GM18511 (cell line): ENCODE data around the gene DGCR8.

Experiments
- ATAC-seq: cut with Tn5 transposase; IDR thresholded peaks from one replicate; pipeline ENCODE4 v1.9.1; 2021; ENCODE audit warnings: mild to moderate bottlenecking, moderate library complexity; ENCODE audit not compliant: unreplicated experiment

Gene DGCR8

DNA sequence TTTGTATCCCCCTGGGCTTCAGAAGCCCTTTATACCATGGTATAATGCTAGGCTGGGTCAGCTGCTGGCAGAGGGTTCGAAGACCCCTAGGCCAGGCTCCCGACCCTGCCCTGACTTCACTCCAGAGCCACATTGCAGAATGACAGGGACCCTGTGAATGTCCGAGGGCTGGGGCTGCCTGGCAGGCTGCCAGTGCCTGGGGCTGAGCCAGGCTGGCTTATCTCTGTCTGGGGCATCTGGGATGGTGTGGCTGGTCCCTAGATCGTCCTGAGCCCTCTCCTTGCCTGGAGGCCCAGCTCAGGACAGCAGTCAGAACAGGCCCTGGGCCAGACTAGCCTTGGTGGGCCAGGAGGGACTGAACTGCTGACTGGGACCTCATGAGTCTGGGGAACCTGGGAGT is 55.2 kb downstream of the DGCR8 start:
- no peak for ATAC-seq

DNA sequence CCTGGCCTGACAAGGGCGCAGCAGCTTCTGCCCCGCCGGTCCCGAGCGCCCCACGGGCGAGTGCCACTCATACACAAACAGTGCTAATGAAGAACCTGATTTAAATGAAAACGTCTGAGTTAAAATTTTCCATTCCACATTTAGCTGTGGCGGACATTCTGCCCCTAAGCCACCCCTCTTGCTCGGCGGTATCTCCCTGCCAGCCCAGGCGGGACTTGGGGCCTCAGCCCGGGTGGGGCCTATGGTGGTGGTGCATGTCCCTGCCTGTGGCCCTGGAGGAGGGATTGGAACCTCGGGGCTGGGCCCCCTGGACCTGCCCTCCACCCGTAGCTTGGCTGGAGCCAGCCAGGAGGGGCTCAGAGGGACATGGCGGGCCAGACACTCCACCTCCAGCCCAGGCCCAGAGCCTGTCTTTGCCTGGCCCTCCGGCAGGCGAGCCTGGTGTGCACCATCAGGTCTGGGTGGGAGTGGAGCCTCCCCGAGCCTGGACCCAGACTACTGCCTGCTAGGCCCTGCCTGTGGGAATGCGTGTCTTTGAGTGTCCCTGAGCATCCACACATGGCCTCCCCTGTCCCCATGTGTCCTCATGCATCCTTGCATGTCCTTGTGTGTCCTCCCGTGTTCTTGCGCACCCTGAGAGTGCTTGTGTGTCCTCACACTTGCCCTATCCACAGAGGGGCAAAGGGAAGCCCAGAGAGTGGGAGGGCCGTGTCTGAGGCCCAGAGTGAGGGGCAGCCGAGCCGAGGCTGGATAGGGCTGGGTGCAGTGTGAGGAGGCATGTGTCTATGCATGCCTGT is 56.0 kb downstream of the DGCR8 start:
- ATAC-seq = no peak

DNA sequence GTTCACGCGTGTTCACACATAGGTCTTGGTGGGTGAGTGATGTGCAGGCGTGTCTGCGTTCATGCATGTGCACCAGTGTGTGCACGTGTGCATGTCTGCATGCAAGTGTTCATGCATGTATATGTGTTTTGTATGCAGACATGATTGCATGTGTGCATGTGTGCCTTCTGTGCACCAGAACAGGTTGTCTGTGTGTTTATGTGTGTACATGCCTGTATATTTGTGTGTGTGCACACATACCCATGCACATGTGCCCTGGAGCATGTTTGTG is 56.5 kb downstream of the DGCR8 start:
- no peak for ATAC-seq

DNA sequence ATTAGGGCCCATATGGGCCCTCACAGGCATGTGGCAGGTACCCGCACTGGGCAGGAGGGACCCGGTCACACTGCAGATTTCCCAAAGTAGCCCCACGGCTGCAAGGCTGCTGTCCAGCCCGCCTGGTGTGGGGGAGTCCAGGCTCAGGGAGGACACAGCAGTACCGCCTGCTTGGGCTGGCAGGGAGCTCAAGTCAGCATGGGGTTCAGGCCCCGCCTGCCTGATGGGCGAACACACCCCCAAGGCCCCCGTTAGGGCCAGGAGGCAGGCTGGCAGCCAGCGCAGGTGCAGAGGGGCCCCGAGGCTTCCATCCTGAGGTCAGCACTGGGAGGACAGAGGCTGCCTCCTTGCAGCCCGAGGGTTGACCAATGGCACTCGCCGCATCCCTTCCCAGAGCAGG is 57.1 kb downstream of the DGCR8 start:
- no peak for ATAC-seq

DNA sequence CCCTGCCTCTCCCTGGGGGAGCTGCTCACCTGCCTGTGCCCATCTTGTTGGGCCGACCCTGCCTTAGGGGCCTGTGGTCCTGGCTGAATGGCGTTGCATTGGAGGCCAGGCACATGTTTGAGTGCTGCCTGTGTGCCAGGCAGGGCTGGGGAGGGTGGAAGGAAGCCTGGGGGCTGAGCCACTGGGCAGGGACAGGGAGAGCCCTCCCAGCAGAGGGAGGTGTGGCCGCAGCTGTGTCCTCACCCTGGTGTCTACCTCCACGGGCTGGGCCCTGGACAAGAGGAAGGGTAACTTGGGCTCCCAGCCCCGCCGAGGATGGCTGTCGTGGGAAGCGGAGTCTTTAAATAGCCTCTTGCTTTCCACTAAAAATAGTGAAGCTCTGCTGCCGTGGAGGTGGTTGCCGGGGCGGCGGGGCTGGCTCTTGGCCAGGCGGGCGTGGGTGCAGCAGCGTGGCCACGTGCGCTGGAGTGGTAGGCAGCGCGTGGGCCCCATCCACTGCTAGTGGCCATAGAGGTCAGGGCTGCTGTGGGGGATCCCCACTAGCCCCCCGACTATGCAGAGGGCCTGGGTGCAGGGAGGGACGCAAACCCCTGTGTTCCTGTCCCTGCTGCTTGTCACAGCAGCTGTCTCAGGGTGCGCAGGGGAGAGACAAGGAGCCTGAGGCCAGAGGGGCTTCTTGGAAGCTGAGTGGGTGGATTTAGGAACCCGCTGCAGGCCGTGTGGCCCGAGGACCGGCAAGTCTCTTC is 57.8 kb downstream of the DGCR8 start:
- no peak for ATAC-seq

DNA sequence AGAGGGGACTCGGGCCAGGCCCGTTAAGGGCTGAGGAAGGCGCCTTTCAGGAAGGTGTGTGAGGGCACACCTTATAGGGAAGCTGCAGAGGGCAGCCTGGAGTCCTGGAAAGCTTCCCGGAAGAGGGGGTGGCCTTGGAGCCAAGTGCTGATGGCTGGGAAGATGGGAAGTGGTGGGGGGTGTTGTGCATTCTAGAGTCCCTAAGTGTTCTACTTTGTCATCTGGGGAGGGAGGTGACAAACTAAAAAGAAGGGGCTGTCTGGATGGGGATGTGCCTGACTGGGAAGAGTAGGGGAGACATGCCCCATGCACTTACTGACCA is 58.3 kb downstream of the DGCR8 start:
- ATAC-seq = no peak

DNA sequence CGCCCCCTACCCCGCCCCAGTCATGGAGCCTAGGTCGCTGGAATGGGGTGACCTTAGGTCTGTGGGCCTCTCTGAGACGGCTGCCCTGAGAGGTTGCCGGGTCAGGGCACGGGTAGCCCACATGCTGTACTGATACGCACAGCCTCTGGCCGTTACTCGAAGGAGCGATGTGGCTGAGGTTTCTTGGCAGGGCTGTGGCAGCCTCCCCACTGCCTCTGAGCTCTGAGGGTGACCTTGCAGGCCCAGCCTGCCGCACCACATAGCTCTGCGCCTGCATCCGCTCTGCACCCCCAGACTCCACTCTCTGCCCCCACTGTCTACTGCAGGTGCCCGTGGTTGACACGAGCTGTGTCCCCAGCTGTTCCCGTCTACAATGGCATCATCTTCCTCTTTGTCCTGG is 58.8 kb downstream of the DGCR8 start:
- ATAC-seq = no peak

DNA sequence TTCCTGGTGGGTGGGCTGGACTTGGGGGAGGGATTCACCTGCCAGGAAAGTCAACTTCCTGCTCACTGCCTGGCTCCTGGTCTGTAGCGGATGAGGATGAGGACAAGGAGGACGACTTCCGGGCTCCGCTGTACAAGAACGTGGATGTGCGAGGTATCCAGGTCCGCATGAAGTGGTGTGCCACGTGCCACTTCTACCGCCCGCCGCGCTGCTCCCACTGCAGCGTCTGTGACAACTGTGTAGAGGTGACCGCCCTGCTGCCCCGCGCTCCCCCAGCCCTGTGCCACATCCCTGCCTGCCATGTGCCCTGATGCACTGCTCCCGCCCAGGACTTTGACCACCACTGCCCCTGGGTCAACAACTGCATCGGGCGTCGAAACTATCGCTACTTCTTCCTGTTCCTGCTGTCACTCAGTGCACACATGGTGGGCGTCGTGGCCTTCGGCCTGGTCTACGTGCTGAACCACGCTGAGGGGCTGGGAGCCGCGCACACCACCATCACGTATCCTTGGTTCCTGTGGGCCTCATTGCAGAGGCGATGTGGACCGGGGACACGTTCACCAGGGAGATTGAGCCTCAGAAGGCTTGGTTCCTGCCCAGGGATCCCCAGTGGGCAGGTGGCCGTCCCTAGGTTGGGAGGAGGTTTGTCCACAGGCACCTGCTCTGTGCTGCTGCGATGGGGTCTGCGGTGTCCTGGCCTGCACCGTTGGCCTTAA is 59.5 kb downstream of the DGCR8 start:
- ATAC-seq = no peak

DNA sequence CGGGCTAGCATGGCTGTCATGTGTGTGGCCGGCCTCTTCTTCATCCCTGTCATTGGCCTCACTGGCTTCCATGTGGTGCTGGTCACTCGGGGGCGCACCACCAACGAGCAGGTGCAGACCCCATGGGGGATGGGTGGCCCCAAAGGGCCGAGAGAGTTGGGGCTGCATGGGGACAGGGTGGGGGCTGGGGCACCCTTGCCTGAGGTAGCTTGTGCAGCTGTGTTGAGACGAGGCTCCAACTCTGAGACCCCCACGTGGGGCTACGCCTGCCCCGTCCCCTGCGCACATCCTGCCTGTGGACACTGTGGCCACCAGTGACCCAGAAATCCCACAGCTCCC is 60.0 kb downstream of the DGCR8 start:
- no peak for ATAC-seq

DNA sequence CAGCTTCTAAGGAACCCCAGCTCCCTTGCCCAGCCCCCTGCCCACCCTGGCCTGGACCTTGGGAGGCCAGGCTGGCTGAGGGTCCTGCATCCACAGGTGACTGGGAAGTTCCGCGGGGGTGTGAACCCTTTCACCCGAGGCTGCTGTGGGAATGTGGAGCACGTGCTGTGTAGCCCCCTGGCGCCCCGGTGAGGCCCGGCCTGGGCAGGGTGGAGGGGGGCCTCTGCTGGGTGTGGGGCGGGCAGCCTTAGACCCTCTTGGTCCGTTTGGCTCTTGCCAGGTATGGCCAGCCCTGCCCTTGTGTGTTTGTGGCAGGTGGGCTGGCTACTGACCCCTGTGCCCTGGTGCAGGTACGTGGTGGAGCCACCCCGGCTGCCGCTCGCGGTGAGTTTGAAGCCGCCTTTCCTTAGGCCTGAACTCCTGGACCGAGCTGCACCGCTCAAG is 60.5 kb downstream of the DGCR8 start:
- no peak for ATAC-seq

DNA sequence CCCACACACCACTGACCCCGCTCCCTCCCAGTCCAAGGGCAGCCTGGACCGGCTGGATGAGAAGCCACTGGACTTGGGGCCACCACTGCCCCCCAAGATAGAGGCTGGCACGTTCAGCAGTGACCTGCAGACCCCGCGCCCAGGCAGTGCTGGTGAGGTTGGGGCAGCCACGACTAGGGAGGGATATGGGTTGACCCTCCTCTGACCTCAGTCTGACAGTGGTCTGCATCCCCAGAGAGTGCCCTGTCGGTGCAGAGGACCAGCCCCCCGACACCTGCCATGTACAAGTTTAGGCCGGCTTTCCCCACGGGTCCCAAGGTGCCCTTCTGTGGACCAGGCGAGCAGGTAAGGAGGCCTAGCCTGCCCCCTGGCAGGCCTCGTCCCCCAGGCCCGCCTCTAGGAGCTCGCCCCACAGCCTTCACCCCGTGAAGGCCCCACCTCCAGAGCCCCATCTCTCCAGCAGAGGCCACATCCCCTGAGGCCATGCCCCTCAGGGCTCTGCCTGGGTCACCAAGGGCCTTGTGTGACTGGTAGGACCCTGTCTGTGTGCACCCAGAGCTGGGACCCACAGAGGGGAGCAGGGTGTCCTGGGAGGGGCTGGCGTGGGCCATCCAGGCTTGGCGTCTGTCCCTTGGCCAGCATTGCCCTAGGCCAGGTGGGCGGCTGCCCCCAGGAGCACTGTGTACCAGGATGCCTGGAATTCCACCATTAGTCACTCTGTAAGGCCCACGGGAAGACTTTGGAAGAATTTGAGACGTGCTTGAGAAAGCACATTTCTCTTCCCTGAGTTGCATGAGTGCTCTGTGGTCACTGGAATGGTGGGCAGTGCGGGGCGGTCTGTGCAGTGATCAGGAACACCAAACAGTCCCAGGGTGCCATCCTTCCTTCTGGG is 61.4 kb downstream of the DGCR8 start:
- ATAC-seq = no peak

DNA sequence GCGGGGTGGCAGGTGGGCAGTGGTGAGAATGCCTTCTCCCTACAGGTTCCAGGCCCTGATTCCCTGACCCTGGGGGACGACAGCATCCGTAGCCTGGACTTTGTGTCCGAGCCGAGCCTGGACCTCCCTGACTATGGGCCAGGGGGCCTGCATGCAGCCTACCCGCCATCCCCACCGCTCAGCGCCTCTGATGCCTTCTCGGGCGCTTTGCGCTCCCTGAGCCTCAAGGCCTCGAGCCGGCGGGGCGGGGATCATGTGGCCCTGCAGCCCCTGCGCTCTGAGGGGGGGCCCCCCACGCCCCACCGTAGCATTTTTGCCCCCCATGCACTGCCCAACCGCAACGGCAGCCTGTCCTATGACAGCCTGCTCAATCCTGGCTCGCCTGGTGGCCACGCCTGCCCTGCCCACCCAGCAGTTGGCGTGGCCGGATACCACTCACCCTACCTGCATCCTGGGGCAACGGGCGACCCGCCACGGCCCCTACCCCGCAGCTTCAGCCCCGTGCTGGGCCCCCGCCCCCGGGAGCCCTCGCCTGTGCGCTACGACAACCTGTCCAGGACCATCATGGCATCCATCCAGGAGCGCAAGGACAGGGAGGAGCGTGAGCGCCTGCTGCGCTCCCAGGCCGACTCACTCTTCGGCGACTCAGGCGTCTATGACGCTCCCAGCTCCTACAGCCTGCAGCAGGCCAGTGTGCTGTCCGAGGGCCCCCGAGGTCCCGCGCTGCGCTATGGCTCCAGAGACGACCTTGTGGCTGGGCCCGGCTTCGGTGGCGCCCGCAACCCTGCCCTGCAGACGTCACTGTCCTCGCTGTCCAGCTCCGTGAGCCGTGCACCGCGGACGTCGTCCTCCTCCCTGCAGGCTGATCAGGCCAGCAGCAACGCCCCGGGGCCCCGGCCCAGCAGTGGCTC is 62.9 kb downstream of the DGCR8 start:
- ATAC-seq = no peak

DNA sequence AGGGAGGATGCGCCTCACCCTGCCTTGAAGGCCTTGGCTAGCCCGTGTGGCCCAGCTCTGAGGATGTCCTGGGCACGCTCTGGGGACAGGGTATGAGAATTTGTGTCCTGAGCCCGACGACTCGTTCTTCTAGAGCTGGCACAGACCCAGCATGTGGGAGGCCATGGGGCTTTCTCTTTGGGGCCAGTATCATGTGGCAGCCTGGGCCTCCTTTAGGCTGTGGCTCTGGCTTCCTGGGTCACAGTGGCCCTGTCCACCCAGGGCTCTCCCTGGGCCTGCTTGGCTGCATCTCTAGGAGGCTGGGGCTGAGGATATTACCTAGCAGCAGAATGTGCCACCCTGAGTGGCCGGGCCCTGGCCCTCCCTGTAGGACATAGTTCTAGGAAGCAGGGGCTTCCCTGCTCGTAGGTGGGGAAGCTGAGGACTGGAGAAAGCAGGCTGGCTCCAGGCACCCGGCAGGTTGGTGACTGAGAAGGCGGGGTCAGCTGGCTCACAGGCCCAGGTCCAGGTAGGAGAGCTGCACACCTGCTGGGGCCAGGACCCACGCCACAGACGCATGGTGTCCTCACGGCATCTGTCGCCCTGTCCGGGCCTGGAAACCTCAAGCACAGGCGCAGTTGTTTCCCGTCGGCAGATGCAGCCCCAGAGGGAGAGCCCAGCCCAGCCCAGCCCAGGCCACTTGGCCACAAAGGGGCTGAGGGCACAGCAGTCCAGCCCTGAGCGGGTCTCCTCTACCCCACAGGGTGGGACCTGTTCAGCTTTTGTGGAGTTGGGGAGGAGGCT is 64.0 kb downstream of the DGCR8 start:
- ATAC-seq = no peak

DNA sequence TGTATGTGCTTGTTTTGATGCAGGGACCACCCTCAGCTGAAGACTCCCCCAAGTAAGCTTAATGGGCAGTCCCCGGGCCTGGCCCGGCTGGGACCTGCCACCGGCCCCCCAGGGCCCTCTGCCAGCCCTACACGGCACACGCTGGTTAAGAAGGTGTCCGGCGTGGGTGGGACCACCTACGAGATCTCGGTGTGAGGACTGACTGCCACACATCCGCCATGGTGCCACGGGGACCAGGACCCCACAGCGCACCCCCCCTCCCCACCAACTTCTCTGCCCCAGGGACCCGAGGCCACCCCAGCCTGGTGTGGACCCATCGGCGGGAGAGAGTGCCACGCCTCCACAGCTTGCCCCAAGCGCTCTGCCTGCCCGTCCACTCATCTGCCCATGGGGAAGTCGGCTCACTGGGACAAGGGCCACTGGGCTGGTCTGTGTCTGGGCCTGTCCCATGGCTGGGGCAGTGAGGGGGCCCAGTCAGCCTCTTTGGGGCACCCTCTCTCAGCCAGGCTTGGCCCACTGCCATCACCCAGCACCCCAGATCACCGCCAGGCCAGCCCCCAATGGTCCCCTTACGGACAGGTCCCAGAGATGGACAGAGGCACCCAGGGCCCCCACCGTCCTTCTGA is 65.3 kb downstream of the DGCR8 start:
- no peak for ATAC-seq

DNA sequence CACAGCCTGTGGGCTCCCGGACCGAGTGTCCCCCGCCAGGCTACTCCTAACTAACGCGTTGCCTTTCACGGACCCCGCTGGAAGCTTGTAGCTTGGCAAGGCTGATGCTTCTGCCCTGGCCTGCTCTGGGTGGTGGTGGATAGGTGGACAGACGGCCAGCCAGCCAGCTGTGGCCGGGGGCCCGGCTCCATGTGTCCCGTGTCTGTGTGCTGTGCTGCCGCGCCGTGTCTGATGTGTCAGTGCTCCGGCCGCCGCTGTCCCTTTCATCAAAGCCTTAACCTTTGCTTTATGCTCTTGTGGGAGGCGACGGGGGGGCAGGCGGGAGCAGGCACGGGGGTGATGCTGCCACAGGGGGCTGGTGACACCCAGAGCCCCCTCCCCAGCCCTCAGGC is 65.8 kb downstream of the DGCR8 start:
- no peak for ATAC-seq

DNA sequence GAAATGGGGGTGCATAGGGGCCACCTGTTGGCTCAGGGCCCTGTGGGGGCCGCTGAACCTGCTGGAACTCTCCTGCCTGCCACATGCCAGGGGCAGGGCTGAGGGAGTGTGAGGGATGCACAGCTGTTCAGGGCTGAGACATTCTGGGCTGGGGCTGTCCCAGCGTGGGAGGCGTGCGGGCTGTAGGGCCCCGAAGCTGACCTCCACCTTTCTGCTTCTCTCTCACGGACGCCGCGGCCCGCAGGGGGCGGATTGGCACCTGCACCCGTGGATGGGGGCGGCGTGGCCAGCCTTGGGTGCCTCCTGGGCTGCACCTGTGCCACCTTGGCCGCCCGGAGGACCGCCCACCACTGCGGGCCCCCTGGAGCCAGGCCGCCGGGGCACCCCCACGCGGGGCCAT is 66.7 kb downstream of the DGCR8 start:
- no peak for ATAC-seq

DNA sequence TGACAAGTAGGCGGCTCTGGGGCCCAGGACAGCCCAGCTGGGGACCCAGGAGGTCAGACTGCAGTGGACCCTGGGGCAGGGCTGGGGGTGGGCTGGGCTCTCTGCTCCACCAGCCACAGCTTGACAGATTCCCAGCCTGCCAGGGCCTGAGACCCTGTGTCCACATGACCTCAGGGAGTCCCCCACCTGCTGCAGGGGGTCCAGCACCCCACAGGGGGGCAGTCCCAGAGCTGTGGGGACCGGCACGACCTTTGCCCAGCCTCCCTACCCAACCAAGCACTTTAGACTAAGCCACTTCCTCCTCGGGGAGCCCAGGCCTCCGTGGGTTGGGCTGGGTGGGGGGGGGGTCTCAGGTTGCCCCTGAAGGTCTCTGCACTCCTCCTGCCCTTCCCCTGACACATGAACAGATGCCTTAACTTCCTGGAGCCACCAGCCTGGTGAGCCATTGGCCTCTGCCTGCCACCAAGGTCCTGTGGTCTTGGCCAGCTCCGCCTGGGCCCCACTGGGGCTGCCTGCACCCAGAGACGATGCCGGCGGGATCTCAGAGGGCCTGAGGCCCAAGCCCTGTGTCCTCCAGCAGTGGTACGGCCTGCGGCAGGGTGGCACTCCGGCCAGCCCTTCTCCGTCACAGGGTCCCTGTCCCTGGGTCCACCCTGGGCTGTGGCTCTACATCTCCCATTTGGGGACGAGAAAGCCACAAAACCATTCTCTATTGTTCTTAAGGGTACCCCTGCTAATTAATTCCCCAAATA is 67.4 kb downstream of the DGCR8 start:
- no peak for ATAC-seq

DNA sequence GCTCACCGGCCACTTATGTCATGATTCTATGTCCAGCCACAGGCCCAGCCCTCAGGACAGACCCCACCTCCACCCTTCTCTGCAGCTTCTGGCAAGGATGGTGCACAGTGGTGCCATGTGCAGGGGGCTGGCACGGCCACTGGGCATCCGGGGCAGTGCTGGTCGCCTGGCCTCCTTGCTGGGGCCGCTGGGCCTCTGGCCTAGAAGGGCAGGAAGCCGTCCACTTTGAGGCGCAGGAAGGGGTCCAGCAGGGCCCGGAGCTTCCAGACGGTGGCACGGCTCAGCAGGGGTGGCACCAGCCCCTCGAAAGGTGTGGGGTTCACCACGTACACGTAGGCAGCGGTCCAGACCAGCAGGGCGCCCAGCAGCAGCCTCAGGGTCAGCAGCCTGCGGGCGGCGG is 68.4 kb downstream of the DGCR8 start:
- no peak for ATAC-seq
